NCI-H2107 (cell line): ENCODE data around the gene UBR4.

Experiments used
- DNase-seq: peaks from one replicate; lab custom pipeline; 2025; lab: John Stamatoyannopoulos, UW

Gene UBR4

GRCh38 chr1:19072285-19072981 is 137.6 kb downstream of the UBR4 start:
- DNase-seq = no peak

DNA sequence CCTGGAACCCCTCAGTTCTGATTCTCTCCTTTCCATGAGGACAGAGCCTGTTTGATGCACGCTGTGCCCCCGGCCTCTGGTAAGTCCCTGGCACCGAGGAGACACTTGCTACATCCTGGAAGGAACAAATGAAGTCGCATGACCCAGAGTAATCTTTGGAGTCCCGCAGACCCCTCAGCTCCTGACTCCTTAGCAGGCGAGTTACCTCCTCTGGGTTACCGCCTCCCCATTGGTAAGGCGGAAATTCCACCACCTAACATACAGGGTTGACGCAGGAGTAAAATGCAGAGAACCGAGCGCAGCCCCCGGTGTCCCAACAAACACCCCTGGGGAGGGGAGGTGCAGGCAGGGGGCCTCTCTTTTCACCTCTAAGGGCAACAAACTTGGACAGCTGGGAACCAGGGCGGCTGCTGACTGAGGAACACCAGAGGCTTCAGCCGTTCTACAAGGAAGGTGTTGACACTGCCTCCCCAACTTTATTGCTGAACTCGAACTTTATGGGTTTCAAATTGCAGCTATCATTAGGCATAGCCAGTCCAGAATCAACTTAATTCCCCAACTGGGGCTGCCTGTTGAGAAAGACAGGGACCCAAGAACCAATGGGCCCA is 138.3 kb downstream of the UBR4 start:
- no peak for DNase-seq

DNA sequence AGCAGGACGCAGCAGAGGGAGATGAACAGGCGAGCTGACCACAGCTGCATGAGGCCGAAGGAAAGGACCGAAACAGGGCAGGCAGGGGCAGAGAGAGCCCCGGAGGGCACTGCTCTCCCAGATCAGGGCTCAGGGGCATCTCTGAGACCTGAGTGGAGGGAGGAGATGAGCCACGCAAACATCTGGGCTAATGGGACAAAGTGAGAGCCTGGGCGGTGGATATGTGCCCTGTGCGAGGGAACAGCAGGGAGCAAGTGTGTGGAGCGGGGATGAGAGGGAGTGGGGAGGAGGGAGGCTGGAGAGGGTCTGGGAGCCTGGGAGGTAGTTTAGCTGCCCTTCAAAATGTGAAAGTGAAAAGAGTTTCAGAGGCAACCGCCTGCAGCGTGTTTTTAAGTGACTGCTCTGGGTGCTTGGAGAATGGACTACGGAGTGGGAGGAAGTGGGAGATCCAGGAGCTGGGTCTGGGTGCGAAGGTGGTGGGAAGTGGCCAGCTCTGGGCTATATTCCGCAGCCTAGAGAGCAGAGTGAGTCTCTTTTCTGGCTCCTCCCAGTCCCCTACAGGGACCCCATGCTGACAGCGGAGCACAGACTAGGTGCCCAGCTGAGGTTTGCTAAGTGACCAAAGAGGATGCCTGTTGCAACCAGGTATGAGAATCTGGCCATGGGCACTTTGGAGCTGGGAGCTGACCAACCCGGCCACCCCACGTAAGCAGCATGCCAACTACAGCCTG is 139.0 kb downstream of the UBR4 start:
- DNase-seq = no peak

- no peak for DNase-seq
These were observed 139.8 kb downstream of the UBR4 start for GRCh38 chr1:19070197-19070651.

GRCh38 chr1:19068639-19069276 is 141.3 kb downstream of the UBR4 start:
- DNase-seq = no peak

- DNase-seq = no peak
These were observed 142.0 kb downstream of the UBR4 start for GRCh38 chr1:19067912-19068638.

- DNase-seq = no peak
These were observed 142.7 kb downstream of the UBR4 start for GRCh38 chr1:19067182-19067911.

DNA sequence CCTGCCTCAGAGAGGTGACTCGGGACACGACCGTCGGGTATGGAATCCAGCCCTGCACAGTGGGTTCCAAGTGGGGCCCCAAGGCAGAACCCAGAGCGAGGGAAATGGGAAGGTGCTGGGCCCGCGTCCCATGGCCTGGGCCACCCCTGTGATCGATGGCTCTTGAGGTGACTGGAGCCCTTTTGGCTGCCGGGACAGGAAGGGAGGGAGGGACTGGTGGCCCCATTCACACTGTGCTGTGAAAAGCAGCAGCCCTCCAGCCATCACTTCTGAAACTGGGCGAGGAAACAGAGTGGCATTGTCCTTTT is 143.2 kb downstream of the UBR4 start:
- no peak for DNase-seq

GRCh38 chr1:19066248-19066873 is 143.7 kb downstream of the UBR4 start:
- DNase-seq = no peak

- peak; percentile 44 for DNase-seq
These were observed 144.4 kb downstream of the UBR4 start for GRCh38 chr1:19065526-19066247.

- DNase-seq = no peak
These were observed 145.1 kb downstream of the UBR4 start for GRCh38 chr1:19064906-19065450.

GRCh38 chr1:19063122-19063521 is 146.9 kb downstream of the UBR4 start:
- no peak for DNase-seq

DNA sequence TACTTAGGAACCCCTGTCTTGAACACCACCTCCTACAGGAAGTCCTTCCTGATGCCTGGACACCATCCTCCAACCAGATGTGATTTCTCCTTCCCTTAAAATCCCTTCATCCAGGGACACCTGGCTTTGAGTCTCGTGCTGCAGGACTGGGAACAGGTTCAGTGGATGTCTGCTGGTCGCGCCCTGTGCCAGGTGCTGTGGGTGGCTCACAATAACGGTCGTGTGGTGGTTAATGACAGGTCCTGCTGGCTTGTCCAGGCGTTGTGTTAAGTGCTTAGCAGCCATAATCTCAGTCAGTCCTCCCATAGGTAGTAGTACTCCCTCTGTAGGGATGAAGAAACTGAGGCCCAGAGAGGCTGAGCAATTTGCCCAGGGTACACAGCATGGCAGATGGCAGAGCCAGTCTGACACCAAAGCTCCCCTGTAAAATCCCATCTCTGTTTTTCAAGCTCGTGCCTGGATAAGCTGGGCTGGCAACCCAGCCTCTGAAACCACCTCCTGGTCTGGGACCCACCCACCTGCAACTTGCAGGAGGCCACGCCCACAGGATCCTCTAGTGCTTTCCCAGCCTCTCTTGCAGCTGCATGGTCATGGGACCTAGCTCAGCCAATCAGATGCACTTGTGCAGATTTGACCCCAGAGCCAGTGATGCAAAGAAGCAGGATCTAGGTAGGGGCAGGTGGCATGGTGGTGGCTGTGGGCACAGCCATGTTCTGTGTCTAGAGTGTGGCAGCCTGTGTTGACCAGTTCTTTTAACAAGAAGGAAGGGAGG is 147.6 kb downstream of the UBR4 start:
- DNase-seq = no peak

GRCh38 chr1:19061798-19062197 is 148.3 kb downstream of the UBR4 start:
- no peak for DNase-seq

- no peak for DNase-seq
These were observed 148.7 kb downstream of the UBR4 start for GRCh38 chr1:19061343-19061742.

DNA sequence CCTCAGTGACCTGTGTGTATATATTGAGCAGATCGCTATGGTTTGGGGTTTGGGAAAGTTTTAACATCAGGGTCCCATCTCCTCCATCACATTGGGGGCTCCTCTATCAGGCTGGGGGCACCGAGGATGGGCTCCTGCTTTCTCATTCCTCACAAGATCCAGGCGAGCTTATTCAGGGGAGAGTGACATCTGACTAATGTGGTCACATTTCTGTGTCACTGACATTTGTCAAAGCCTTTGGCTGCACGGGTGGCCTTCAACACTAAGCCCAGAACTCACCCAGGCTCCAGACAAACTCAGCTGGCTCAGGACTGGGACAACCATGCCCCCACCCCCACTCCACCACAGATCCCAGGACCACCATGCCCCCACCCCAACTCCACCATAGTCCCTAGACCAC is 150.3 kb downstream of the UBR4 start:
- no peak for DNase-seq

DNA sequence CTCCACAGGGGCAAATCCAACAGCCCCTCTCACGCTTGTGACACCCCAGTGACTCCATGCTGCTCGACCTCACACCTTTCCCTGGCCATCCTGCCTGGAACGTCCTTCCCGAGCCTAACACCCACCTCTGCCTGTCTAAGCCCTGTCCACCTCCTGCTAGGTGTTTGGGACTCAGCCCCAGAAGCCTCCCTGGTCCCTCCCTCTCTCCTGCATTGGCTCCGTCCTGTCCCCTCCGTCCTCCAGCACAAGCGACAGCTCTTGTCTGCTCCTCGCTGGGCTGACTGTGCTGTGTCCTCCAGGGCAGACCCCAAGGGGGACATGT is 151.6 kb downstream of the UBR4 start:
- no peak for DNase-seq

GRCh38 chr1:19057784-19058475 is 152.1 kb downstream of the UBR4 start:
- no peak for DNase-seq
